HL-60 (cell line): ENCODE data around the gene GAS2.

ENCODE experiments used
- GABPA ChIP-seq: IDR thresholded peaks from 2 replicates; pipeline ENCODE4 v1.6.1; 2012; ENCODE audit warnings: low read depth
- POLR2AphosphoS5 ChIP-seq: IDR thresholded peaks from 2 replicates; pipeline ENCODE4 v1.6.1; 2012; ENCODE audit warnings: low read depth
- SPI1 ChIP-seq: IDR thresholded peaks from 2 replicates; pipeline ENCODE4 v1.6.1; 2012; ENCODE audit warnings: low read depth, mild to moderate bottlenecking, borderline replicate concordance
- TF ChIP-seq, protein P1 (sequence below): IDR thresholded peaks from one replicate; pipeline ENCODE4 v1.5.1; 2011; ENCODE audit warnings: low read length, control low read depth, inconsistent platforms; ENCODE audit not compliant: insufficient read depth
- TF ChIP-seq, protein P2 (sequence below): IDR thresholded peaks from 2 replicates; pipeline ENCODE4 v1.6.1; 2012; ENCODE audit warnings: low read depth; ENCODE audit not compliant: insufficient replicate concordance

DNA sequence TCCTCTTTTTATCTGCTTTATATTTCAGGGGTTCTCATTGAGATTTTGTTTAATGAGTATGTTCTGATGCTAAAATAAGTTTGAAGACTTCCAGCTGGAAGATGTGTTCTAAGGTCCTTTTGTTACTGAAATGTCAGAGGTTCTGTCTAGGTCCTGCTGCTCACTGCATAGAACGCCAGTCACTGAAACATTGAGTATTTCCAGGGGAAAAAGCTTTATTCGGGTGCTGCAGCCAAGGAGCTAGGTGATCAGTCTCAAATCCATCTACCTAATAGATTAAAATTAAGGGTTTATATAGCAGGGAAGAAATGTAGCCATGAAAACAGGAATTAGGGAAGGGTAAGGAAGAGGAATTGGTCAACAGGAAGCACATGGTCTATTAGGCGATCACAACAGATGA lies 143.5 kb downstream of the GAS2 start:
- TF ChIP-seq, protein P1, sequence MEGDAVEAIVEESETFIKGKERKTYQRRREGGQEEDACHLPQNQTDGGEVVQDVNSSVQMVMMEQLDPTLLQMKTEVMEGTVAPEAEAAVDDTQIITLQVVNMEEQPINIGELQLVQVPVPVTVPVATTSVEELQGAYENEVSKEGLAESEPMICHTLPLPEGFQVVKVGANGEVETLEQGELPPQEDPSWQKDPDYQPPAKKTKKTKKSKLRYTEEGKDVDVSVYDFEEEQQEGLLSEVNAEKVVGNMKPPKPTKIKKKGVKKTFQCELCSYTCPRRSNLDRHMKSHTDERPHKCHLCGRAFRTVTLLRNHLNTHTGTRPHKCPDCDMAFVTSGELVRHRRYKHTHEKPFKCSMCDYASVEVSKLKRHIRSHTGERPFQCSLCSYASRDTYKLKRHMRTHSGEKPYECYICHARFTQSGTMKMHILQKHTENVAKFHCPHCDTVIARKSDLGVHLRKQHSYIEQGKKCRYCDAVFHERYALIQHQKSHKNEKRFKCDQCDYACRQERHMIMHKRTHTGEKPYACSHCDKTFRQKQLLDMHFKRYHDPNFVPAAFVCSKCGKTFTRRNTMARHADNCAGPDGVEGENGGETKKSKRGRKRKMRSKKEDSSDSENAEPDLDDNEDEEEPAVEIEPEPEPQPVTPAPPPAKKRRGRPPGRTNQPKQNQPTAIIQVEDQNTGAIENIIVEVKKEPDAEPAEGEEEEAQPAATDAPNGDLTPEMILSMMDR, result no peak
- TF ChIP-seq POLR2AphosphoS5 (no peak), GABPA (no peak), SPI1 (no peak)
- TF ChIP-seq, protein P2, sequence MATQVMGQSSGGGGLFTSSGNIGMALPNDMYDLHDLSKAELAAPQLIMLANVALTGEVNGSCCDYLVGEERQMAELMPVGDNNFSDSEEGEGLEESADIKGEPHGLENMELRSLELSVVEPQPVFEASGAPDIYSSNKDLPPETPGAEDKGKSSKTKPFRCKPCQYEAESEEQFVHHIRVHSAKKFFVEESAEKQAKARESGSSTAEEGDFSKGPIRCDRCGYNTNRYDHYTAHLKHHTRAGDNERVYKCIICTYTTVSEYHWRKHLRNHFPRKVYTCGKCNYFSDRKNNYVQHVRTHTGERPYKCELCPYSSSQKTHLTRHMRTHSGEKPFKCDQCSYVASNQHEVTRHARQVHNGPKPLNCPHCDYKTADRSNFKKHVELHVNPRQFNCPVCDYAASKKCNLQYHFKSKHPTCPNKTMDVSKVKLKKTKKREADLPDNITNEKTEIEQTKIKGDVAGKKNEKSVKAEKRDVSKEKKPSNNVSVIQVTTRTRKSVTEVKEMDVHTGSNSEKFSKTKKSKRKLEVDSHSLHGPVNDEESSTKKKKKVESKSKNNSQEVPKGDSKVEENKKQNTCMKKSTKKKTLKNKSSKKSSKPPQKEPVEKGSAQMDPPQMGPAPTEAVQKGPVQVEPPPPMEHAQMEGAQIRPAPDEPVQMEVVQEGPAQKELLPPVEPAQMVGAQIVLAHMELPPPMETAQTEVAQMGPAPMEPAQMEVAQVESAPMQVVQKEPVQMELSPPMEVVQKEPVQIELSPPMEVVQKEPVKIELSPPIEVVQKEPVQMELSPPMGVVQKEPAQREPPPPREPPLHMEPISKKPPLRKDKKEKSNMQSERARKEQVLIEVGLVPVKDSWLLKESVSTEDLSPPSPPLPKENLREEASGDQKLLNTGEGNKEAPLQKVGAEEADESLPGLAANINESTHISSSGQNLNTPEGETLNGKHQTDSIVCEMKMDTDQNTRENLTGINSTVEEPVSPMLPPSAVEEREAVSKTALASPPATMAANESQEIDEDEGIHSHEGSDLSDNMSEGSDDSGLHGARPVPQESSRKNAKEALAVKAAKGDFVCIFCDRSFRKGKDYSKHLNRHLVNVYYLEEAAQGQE, result no peak
